Iris pigment epithelial cell (primary cell): ENCODE measurements around the gene GNAZ.

ENCODE experiments used
- DNase-seq: peaks from one replicate; pipeline ENCODE4 v3.0.0-alpha.2; 2011; ENCODE audit warnings: low read depth

The GNAZ gene

DNA sequence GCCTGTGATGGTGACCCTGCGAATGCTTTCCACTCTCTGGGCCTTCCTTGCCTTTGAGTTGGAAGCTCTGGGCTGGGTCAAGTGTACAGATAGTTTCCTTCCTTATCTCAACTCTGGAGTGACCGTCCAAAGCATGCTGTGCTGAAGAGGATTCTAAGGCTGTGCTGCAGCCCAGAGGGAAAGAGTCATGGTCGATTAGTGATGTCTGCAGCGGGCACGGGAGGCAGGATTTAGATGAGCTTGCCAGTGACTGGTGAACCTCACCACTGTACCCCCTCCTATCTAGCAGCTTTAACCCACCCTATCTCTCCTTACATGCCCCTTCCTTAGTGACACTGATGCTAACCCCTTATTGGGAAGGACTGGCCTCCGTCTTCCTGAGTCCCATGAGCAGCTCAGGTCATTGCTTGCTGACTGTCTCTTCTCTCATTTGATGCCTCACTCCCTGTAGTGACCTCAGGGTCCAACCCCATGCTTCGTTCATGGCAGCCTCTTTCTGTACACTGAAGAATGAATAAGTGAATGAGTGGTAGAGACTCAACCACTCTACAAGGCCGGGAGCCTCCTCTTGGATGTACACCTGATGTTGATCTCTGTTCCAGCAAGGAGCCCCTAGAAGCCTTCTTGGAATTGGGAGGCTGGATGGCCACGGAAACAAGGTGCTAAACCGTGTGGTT lies 6.7 kb downstream of the GNAZ start:
- DNase-seq, result no peak

DNA sequence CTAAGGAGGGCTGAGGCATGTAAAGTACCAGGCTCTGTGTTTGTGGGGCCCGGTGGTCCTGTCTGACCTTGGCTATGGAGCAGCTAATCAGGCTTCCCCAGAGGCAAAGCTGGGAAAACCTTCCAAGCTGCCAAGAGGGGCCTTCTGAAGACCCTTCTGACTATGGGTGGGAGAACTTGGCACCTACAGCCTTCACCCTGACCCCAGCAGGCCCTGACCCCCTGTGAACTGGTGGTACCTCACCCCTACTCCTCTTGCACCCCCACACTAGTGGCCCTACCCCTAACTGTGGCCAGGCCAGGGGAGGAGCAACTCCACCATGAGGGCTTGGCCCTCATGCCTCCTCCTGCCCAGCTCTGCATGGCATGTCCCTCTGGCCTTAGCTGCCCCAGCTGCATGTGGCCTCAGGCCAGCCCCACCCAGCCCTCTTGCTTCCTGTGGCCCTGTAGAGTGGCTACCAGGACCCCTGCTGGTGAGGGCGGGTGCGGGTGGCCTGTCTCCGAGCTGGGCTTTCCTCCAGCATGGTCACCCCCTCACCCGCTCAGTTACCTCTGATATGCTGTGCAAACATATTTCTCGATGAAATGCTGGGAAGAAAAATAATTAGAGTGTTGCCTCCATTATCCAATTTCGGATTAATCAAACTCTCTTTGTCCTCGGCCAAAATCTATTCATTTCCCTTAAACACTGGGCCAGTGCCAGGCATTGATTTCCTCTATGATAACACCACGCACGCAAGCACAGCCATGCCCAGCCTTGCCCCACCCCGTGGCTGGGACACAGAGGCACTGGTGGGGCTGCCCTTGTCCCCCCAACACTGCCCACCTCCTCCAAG lies 7.5 kb downstream of the GNAZ start:
- no peak for DNase-seq

DNA sequence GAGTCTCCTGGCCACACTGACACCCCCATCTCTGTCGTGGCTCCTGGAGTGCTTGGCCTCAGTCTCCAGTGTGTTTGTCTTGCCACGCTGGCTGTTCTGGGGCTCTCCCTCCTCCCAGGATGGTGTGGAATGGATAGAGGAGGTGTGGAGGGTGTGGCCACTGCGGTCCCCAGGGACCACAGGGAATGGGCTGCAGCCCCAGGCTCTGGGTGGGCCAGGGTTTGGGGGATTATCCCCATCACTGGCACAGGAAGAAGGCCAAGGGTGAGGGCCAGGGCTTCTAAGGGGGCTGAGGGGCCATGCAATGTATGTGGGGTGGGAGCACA lies 8.1 kb downstream of the GNAZ start:
- no peak for DNase-seq

DNA sequence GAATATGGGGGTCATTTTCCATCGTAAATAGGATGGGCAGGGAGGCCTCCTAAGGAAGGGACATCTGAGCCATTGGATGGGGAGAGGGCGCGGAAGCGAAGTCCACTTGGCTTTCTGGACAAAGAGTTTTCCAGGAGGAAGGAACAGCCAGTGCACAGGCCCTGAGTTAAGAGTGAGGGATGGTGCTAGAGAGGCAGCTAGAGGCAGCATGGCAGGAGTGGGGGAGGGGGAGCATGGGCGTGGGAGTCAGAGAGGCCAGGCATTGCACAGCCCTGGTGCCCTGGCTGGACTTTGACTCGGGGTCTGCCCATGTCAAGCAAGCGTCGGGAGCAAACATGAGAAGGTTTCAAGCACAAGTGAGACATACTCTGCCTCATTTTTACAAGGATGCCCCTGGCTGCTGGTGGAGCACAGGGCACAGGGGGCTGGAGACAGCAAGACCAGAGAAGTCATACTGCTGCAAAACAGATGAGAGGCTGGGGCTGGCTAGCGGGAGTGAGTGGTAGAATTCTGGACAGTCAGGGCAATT lies 9.0 kb downstream of the GNAZ start:
- DNase-seq, result no peak

DNA sequence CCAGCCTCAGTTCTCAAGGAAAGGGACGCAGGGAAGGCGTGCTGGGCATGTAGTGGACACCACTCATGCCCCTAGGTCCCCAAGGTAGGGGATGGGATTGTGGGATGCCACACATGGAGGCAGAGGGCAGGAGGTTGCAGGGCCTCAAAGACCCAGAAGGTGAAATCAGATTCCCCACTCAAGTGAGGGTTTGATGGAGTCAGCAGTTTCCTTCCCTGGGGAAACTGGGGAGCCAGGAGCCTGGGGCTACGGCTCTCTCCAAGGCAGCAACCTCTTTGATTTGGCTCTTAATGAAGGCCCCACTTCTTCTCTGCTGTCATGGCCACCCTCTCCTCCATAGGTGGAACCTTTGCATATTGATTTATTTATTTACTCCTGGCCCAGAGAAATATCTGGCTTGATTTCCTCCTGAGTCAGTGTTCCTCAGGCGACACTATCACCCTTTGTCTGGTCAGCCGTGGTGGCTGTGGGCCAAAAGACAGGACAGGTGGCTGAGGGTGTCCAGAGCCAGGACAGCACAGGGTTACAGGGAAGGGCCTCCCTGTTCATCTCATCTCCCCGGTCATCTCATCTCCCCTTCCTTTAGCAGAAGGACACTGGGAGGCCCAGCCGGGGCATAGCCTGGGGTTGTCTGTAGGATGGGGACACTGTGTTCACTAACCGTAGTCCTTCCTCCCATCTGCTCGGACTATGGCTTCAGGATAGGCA lies 9.6 kb downstream of the GNAZ start:
- DNase-seq, result no peak

DNA sequence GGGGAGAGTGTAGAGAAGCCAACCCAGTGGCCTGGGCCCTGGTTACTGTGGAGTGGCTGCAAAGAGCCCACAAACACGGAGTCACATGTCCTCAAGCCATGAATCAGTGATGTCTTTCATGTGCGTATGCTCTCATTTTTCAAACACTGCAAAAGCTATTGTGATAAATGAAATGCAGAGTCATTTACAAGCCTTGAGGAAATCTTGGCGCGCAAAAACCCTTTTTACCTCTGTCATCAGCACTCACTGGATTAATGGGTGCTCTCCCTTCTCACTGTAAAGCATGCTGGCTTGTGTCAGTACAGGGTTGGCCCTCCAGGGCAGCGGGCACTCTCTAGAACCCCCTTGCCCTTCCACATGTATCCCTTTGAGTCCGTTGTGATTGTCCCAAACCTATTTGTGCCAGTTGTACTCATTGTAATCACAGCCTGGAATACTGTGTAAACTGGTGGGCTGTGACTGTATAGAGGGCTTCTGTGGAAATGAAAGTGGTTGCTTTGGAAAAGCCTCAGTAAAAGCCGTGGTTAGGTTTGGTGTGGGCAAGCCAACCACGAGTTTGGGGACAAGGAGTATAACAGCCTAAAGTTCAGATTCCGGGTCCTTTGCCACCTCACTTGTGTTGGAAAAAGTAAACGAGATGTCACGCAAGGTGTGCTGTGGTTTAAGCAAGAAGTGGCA lies 10.4 kb downstream of the GNAZ start:
- DNase-seq, result no peak

DNA sequence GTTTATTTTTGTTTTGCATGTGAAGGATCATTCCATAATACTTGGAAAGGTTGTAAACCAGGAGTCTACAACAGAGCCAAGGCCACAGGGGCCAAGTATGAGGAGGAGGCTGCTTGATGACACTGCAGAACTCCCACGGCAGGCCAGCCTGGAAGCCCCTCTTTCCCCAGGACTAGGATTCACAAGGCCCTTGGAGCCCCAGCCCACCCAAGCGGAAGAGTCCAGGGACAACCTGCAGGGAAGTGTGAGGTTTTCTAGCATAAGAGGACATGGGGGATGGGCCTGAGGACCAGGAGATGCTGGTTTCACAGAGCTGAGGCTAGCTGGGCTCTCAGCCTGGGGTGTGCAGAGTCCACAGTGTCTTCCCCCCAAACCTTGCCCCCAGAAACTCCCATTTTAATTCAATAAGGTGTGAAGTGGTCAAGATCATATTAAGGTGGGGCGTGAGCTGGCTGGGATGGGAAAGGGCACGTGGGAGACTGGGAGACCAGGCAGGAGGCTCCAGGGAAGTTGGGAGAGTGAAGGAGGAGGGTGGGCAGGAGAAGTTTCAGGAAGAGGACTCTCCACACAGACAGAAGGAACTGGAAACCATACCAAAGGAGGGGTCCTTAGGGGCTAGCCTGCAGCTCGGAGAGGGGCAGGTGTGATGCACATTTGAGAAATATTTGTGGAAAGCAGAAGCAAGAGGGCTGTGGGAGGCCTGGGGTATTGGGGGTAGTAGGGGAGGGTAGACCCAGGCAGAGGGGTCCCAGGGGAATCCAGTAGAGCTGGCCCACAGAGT lies 12.4 kb downstream of the GNAZ start:
- DNase-seq, result no peak

DNA sequence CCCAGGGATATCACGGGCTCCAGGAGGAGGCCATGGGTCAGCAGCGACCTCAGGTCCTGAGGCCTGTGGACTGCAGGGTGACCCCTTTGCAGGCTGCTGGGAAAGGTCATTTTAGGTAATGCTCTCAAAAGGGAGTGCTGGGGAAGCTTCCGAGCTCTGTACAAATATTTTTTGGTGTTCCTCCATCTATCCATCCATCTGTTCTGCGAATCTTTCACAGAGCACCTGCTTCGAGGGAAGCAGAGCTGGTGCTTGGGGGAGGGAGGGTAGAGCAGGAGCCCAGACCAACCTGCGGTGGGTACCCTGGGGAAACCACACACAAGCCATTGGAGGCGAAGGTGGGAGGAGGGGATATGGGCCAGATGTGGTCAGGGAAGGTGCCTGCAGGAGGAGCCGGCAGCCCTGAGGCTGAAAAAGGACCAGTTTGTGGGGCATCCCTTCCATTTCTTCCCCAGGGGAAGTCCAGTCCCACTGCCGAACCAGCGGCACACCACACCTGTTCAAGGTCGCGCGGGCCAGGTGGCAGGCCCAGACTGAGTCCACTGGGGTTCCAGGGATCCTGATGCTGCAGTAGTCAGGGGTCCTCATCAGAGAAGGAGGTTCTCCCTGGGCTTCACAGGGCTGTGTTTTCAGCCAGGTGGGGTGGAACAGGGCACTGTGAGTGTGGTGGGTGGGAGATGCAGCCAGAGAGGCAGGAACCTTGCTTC lies 13.1 kb downstream of the GNAZ start:
- DNase-seq, result no peak

DNA sequence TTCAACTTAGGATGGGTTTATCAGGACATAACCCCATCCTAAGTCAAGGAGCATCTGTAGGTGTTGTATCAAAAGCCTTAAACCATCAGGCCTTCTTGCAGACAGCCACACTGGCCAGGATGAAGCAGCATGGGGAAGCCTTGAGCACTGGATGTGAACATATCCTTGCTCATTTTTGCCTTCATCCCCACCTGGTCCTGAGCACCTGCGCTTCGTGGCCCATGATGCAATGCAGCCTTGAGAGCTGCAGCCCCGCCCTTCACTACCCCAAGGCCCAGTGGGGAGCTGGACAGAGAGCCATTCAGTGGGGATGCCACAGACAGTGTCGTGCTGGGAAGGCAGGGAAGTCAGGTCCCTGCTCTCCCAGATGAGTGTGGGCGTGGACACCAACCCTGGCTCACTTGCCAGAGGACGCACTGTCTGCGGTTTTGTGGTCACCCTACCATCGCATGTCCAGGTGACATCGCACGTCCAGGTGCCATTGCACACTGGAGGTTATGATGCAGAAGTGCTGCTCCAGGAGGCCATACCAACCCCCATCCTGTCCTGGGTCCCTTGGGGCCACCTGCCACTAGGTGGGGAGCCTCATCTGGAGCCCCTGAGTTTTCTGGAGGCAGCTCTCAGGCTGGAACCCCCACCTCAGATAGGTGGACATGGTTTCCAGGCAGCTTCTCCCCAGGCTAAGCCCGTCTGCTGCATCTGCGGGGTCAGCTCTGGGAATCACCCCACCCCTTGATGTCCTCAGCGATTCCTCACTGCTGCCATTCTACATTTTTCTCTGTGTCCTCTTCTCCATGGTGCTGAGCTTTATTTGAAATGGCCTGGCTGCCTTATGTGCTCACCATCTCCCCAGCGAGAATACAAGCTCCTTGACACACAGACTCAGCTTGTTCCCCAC lies 14.4 kb downstream of the GNAZ start:
- DNase-seq, result no peak

DNA sequence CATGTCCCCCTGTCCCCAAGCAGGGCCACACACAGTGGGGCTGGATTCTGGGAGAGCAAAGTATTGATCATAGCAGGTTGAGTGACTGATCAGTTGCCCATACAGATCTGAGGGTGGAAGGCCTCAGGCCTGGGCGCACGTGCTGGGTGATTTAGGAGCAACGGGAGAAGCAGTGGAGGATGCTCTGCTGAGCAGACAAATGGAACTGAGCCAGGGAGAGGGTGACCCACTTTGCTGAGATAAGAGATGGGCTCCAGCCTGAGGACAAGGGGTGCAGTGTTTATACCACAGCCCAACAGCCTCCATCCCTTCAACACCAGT lies 15.0 kb downstream of the GNAZ start:
- DNase-seq, result no peak

DNA sequence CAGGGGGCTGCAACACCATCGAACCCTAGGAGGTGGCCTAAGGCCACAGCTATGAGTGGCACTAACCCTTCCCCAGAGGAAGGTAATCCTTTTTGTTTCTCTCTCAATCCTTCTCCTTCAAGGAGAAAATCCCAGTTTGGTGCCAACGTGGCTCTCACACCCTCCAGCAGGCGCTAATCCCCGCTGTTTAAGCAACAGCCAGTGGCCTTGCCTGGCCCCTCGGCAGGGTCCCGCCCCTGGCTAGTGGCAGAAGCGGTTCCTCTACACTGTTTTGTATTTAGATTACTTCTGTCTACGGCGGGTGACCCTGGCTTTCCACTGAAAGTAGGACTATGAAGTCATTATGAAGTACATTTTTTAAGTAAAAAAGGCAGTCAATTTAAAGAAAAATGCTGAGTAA lies 15.5 kb downstream of the GNAZ start:
- DNase-seq, result no peak

DNA sequence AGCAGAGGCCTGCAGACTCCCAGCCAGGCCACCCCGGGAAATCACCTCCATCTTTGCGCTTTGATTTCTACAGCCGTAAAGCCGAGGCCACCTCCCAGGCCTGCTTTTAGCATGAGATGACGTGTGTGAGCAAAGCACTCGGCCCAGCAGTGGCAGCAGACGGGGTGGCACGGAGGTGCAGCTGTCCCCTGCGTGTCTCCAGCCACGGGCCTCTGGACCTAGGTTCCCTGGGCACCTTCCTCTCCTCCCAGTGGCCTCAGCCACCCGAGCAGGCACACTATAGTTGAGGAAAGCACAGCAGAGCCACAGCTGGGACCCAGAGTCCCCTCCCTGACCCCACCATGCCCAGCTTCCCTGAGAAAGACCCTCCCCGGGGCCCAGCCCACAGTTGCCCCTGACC lies 15.9 kb downstream of the GNAZ start:
- no peak for DNase-seq

DNA sequence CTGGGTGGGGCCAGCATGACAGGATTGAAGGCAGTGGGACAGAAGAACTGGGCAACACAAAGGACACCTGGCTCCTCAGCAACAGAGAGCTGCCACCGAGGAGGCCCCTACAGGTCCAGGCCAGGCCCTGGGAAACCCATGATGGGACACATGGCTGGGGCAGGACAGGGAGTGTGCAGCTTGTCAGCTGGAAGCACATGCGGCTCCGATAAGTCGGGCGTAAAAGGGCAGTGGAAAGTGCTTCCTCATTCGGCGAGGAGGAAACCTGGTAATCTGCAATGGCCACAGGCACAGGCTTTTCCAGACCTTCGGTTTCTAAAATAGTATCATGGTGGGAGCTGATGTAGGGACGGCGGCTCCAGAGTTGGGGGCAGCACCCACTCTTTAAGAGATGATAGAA lies 16.5 kb downstream of the GNAZ start:
- no peak for DNase-seq

DNA sequence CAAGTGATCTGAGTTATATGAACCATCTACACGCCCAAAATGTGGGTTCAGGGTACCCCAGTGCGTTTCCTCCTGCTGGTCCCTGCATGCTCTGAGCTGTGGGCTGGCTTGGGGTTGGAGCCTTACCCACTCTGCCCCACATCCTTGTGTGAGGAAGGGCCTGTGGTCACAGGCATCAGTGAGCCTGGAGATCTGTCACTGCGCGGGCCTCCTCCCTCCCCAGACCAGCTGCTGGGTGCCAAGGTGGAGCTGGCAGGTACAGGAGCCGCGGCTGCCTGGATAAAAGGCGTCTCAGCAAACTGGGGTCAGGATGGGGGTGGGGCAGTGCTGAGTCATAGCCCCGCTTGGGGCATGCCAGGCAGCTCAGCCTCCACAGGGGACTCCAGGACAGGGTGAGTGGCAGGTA lies 17.9 kb downstream of the GNAZ start:
- DNase-seq, result no peak

DNA sequence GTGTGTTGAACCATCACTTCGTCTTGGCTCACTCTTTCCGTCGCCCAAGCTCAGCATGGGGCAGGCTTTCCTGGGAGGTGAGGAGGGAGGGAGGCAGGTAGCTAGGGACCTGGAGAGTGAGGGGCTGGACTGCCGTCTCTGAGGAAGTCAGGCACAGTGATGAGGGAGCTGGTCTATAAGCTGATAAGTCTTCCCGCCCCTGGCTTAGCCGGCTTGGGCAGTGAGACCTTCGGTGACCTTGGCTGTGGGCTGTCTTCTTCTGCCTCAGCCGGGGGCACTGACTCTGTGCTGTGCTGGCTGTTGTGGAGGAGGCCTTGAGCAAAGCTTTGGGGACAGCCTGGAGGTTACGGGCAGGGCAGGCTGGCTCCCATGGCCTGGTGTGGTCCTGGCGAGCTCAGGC lies 18.7 kb downstream of the GNAZ start:
- DNase-seq, result no peak

DNA sequence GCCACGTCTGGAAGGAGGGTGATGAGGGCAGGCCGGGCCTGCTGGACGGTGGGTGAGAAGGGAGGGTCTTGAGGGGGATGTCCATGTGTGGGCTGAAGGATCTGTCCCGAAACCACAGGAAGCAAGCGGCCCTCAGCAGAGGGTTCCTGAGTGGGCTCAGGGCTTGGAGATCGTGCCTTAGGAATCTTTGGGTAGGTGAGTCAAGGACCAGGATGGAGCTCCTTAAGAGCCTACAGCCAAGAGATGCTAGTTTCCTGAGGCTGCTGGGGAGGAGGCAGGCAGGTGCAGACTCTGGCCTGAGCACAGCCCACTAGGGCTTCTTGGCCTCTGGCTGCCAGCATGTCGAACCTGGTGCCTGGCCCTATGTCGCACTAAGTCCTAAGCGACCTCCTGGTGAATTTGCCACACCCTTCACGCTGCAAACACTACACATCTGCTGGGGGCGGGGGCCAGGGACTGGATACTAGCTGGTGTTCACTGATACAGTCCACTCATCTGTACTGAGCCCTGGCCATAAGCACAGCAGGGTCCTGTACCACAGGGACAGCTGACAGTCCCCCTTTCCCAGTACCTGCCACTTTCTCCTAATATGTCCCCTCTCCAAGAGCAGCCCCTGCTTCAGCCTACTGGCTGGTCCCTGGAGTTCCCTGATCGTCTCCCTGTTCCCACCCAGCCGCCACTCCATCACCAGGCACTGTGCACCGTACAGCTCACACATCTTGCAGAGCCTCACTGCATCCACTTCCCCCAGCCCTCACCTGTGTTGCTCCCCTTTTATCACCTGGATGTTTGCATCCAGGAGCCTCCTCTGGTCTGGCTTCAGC lies 19.5 kb downstream of the GNAZ start:
- DNase-seq, result no peak

DNA sequence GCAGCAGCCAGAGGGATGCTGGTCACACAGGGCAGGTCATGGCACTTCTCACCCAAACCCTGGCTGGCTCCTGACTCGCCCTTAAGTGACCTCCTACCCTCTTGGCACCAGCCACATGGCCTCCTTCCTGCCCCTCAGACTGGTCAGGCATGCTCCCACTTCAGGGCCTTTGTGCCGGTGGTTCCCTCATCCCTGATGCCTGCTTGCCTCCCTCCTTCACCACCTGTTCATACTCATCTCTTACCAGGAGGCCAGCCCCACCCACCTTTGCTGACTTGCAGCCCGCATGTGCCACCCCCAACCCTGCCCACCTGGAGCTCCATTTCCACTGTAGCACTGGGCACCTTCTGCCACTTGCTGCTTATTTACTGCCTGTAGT lies 20.1 kb downstream of the GNAZ start:
- DNase-seq, result no peak

DNA sequence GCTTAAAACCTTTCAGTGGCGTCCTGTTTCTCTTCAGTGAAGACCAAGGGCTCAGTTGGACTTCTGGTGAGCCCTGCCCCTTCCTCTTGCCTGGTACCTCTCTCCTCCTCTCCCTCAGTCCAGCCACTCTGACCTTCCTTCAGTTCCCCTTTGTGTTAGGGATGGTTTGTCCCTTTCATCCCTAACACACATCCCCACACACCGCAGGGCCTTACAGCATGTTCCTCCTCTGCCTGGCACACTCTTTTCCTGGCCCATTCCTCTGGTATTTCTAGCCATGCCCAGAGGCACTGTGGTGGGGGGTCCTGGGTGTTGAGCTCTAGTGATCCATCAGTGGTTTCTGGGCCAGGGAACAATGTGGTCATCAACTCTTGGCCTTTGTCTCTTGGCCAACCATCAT lies 21.4 kb downstream of the GNAZ start:
- DNase-seq, result no peak

DNA sequence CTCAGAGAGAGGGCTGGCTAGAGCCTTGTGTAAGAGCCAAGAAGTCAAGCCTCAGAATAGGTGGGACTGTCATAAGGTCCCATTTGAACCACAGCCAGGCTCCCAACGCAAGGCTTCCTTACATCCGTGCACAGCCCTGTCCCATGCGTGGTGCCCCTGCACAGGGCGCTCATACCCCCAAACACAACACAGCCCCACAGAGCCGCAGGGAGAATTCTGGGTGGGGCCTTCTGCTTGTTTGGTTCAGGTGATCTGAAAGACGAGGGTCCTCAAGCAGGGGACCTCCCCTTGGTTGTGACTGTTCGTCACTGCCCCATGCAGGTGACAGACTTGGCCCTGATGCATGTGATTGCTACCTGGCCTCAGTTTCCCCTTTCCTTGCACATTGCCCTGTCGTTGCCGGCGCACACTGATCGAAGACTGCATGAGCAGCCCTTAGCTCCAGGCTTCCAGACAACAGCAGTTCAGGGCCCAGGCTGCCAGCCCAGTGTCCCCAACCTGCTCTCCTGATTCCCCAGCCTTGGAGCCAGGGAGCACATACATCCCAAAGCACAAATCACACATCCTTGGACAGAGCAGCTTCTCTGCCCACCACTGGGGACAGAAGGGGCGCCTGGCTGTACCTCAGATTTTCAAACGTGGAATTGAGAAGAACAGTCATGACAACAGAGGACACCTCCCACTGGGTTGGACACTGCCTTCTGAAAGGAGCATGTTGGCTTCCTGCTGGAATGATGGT lies 22.1 kb downstream of the GNAZ start:
- no peak for DNase-seq
